Kidney (tissue), 14 donors: ENCODE data around the gene GINS1. TPM values are rescaled to one million over a fixed set of nuclear protein-coding genes. Genes with fewer than 3 reads are reported as not detected.
A peak's percentile ranks its signal among the peaks of the same experiment; 100 is the strongest.

Experiments used
- DNase-seq, 5 donors: peaks; one replicate each; pipeline ENCODE4 v3.0.0-alpha.2; 2013 to 2020
- FAIRE-seq: peaks from 2 replicates; lab custom pipeline; 2012; peaks lifted over from hg19 to GRCh38; lab: Jason Lieb, UNC
- H3K27ac ChIP-seq, 2 donors: one replicate each; pipeline ENCODE4 v1.7.0; 2013; ENCODE audit warnings: low read depth in 2 of 2, low read length in 2 of 2, inconsistent platforms in 1 of 2
- H3K27me3 ChIP-seq: one replicate; pipeline ENCODE4 v1.7.1; 2013; ENCODE audit warnings: low read length, inconsistent platforms; ENCODE audit not compliant: control insufficient read depth, insufficient read depth
- H3K36me3 ChIP-seq, 3 donors: one replicate each; pipeline versions ENCODE4 v1.7.0 to v1.7.1; 2013; ENCODE audit warnings: low read length in 3 of 3, control low read depth in 1 of 3, inconsistent platforms in 1 of 3; ENCODE audit not compliant: insufficient read depth in 3 of 3, control insufficient read depth in 2 of 3
- H3K4me1 ChIP-seq, 3 donors: one replicate each; pipeline versions ENCODE4 v1.7.0 to v1.7.1; 2013; ENCODE audit warnings: low read length in 3 of 3, inconsistent platforms in 1 of 3, low read depth in 1 of 3; ENCODE audit not compliant: control insufficient read depth in 2 of 3, insufficient read depth in 2 of 3
- H3K4me3 ChIP-seq, 3 donors: one replicate each; pipeline versions ENCODE4 v1.7.0 to v1.8.1; 2013; ENCODE audit warnings: low read length in 3 of 3, control low read depth in 1 of 3, inconsistent platforms in 1 of 3
- H3K9ac ChIP-seq, 3 donors: one replicate each; pipeline versions ENCODE4 v1.7.0 to v1.7.1; 2013; ENCODE audit warnings: low read length in 3 of 3, control low read depth in 1 of 3, inconsistent platforms in 1 of 3
- H3K9me3 ChIP-seq, 3 donors: one replicate each; pipeline versions ENCODE4 v1.7.0 to v1.7.1; 2013; ENCODE audit warnings: low read length in 3 of 3, control low read depth in 1 of 3, inconsistent platforms in 1 of 3; ENCODE audit not compliant: control insufficient read depth in 2 of 3, insufficient read depth in 1 of 3
- CTCF ChIP-seq: IDR thresholded peaks from 3 replicates; pipeline ENCODE4 v1.5.1; 2012; ENCODE audit warnings: mild to moderate bottlenecking, moderate library complexity, borderline replicate concordance; ENCODE audit not compliant: insufficient read depth; ENCODE audit errors: extremely low read depth
- intact Hi-C: fragments of 100-400 bp; cut with DNase I; formaldehyde crosslinking; loops from one replicate; pipeline ENCODE4 v1.11.1; 2022
- polyA plus RNA-seq: library from polyadenylated mRNA; stranded (reverse); fragments of 350-450 nt; fragmentation: Illumina TruSeq; extraction: RNeasy Lipid Tissue Mini Kit (QIAGEN cat#74804); gene quantifications from one replicate; pipeline ENCODE4 v1.2.3, GENCODE V29; 2014; ENCODE audit warnings: low read depth, low replicate concordance; ENCODE audit not compliant: insufficient read depth
- total RNA-seq: library from RNA; stranded (reverse); fragmentation: NEBNext Ultra II Directional; extraction: Animal tissue kit (Norgen Biotek cat#: 25700); gene quantifications from one replicate; pipeline ENCODE4 v1.2.1, GENCODE V29; 2021
- donor health status: control.
- donor health status: control.
- donor health status: control.
- donor health status: control.
- donor health status: control.
- donor health status: DM: yes; HTN: yes; CAD: no.
- donor health status: Normal renal cell carcinoma (clear cell type).

The GINS1 gene
- total and polyA plus RNA-seq, 2 donors from 2014 or later: 1.1 to 2.4 TPM

GRCh38 chr20:25481918-25482253 is 74.4 kb downstream of the GINS1 start:
- no peaks in the 10 kb centered on the region for H3K9me3 ChIP-seq
- no peak overlapping the region for H3K9ac ChIP-seq
- H3K27ac ChIP-seq: no peak overlapping the region
- FAIRE-seq: no peak
- no peak overlapping the region for H3K4me3 ChIP-seq
- peaks cover 0 to 3% (median 2%) of the 10 kb centered on the region in 3 donors for H3K4me1 ChIP-seq
- peak in 1 of 5 donors; percentile 55 for DNase-seq
- no peak for TF ChIP-seq CTCF
- no peaks in the 10 kb centered on the region for H3K27me3 ChIP-seq
- intact Hi-C loops: no loop called here
- peaks cover 0 to 37% (median 19%) of the 10 kb centered on the region in 3 donors for H3K36me3 ChIP-seq

GRCh38 chr20:25483431-25484132 is 76.1 kb downstream of the GINS1 start:
- intact Hi-C loops: no loop called here
- Histone ChIP-seq H3K36me3 (peaks cover 0 to 40% (median 15%) of the 10 kb centered on the region in 3 donors), H3K27ac (no peak overlapping the region), H3K27me3 (no peaks in the 10 kb centered on the region), H3K9me3 (no peaks in the 10 kb centered on the region), H3K9ac (no peak overlapping the region), H3K4me3 (no peak overlapping the region), H3K4me1 (peaks cover 0 to 3% (median 2%) of the 10 kb centered on the region in 3 donors)
- no peak for DNase-seq
- no peak for FAIRE-seq
- no peak for TF ChIP-seq CTCF

- DNase-seq: no peak
Observed at GRCh38 chr20:25484224-25484846, 76.9 kb downstream of the GINS1 start.

More at GRCh38 chr20:25484224-25484846, 76.9 kb downstream of the GINS1 start:
- no peaks in the 10 kb centered on the region for H3K9me3 ChIP-seq
- peaks cover 0 to 3% (median 2%) of the 10 kb centered on the region in 3 donors for H3K4me1 ChIP-seq
- H3K9ac ChIP-seq: no peak overlapping the region
- H3K27me3 ChIP-seq: no peaks in the 10 kb centered on the region
- no peak for FAIRE-seq
- H3K27ac ChIP-seq: no peak overlapping the region
- TF ChIP-seq CTCF: no peak
- no peak overlapping the region for H3K4me3 ChIP-seq
- intact Hi-C loops: no loop called here
- peaks cover 0 to 39% (median 12%) of the 10 kb centered on the region in 3 donors for H3K36me3 ChIP-seq
